Stimulated activated effector memory CD8-positive, alpha-beta T cell treated with anti-CD3 and anti-CD28 coated beads, Interleukin-12 subunit alpha, Interleukin-12 subunit beta, amount 100 ng/mL, for 72 hours (primary cell): ENCODE measurements around the gene UBC.

Experiments used
- ATAC-seq: fragments of 150-1000 bp; cut with Tn5 transposase; 2 replicates; pipeline ENCODE4 v1.10.0; 2021
- DNase-seq, 2 donors: peaks; one replicate each; pipeline ENCODE4 v3.0.0; 2021 to 2022; ENCODE audit warnings: low spot score in 2 of 2
- H3K27ac Mint-ChIP-seq: one replicate; pipeline ENCODE4 v1.8.0; 2022; ENCODE audit warnings: mild to moderate bottlenecking, mixed read lengths
- H3K36me3 Mint-ChIP-seq: one replicate; pipeline ENCODE4 v1.8.0; 2022; ENCODE audit warnings: mild to moderate bottlenecking, mixed read lengths
- H3K4me1 Mint-ChIP-seq: one replicate; pipeline ENCODE4 v1.8.0; 2022; ENCODE audit warnings: mixed read lengths
- H3K4me3 Mint-ChIP-seq: one replicate; pipeline ENCODE4 v1.8.0; 2022; ENCODE audit warnings: mild to moderate bottlenecking, mixed read lengths
- H3K9me3 Mint-ChIP-seq: one replicate; pipeline ENCODE4 v1.8.0; 2022; ENCODE audit warnings: mixed read lengths

The UBC gene

DNA sequence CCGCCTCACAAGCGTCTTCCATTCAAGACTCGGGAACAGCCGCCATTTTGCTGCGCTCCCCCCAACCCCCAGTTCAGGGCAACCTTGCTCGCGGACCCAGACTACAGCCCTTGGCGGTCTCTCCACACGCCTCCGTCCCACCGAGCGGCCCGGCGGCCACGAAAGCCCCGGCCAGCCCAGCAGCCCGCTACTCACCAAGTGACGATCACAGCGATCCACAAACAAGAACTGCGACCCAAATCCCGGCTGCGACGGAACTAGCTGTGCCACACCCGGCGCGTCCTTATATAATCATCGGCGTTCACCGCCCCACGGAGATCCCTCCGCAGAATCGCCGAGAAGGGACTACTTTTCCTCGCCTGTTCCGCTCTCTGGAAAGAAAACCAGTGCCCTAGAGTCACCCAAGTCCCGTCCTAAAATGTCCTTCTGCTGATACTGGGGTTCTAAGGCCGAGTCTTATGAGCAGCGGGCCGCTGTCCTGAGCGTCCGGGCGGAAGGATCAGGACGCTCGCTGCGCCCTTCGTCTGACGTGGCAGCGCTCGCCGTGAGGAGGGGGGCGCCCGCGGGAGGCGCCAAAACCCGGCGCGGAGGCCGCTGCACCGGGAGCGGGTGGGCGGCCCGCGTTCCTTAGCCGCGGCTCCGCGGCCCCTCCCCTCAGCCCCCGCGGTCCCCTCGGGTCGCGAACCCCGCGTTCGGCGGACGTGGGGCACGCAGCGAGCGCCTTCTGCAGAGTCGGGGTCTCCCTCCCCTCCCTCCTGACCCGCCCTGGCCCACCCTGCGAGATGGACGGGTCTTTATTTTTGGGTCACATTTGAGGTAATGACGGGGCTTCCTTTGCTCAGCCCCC is at the start of gene UBC:
TSS of gene UBC (minus strand) at position 259 of the 847 bp plus-strand sequence. CDS start 879 bp downstream, outside the sequence.
- peak within 1 kb of the TSS; percentile 100 for H3K4me3 Mint-ChIP-seq
- peaks cover 79% of the 10 kb centered on the region for H3K36me3 Mint-ChIP-seq
- H3K4me1 Mint-ChIP-seq, result peaks cover 84% of the 10 kb centered on the region
- H3K27ac Mint-ChIP-seq, result peak within 1 kb of the TSS; percentile 100
- H3K9me3 Mint-ChIP-seq, result no peaks in the 10 kb centered on the region
- peak; percentile 92 to 97 for DNase-seq
- ATAC-seq, result peak; percentile 59

DNA sequence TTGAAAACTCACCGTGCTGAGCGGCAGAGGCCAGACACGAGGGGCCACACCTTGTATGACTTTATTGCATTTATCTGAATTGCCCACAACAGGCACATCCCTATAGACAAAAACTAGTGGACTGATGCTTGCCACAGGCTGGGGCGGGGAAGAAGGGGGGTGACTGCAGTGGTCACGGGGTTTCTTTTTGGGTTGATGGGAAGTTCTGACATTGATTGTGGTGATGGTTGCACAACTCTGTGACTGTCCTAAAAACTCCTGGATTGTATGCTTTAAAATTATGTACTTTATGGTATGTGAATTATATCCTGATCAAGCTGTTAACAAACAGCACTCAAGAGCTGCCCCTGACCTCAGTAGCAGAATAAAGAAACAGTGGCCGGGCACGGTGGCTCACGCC is 48.8 kb upstream of the UBC start:
- H3K4me1 Mint-ChIP-seq, result no peaks in the 10 kb centered on the region
- no peak overlapping the region for H3K27ac Mint-ChIP-seq
- no peak overlapping the region for H3K4me3 Mint-ChIP-seq
- peaks cover 99% of the 10 kb centered on the region for H3K36me3 Mint-ChIP-seq
- DNase-seq (no peak), ATAC-seq (no peak)
- H3K9me3 Mint-ChIP-seq, result no peaks in the 10 kb centered on the region

GRCh38 chr12:124961055-124961454 is 46.6 kb upstream of the UBC start:
- no peaks in the 10 kb centered on the region for H3K9me3 Mint-ChIP-seq
- H3K4me3 Mint-ChIP-seq, result no peak overlapping the region
- ATAC-seq (no peak), DNase-seq (no peak)
- no peaks in the 10 kb centered on the region for H3K4me1 Mint-ChIP-seq
- peaks cover 99% of the 10 kb centered on the region for H3K36me3 Mint-ChIP-seq
- no peak overlapping the region for H3K27ac Mint-ChIP-seq

DNA sequence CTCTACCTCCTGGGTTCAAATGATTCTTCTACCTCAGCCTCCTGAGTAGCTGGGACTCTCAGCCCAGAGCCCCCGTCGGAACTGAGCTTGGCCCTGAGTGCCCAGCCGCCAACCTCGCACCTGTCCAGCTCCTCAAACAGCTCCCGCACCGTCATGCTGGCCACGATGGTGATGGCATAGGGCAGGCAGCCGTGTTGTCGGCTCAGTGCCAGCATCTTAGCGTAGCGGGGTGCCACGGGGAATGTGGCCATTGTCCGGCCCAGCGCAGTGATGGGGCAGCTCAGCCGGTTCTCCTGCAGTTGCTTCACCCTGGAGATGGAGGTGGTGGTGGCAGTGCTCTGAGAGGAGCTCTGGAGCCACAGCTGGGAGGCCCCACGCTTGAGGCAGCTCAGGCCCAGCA is 42.1 kb upstream of the UBC start:
- ATAC-seq (no peak), DNase-seq (no peak)
- H3K9me3 Mint-ChIP-seq, result no peaks in the 10 kb centered on the region
- H3K27ac Mint-ChIP-seq, result no peak overlapping the region
- no peaks in the 10 kb centered on the region for H3K4me1 Mint-ChIP-seq
- H3K36me3 Mint-ChIP-seq, result peaks cover 95% of the 10 kb centered on the region
- H3K4me3 Mint-ChIP-seq, result no peak overlapping the region

GRCh38 chr12:124954771-124955170 is 40.3 kb upstream of the UBC start:
- H3K36me3 Mint-ChIP-seq, result peaks cover 91% of the 10 kb centered on the region

DNA sequence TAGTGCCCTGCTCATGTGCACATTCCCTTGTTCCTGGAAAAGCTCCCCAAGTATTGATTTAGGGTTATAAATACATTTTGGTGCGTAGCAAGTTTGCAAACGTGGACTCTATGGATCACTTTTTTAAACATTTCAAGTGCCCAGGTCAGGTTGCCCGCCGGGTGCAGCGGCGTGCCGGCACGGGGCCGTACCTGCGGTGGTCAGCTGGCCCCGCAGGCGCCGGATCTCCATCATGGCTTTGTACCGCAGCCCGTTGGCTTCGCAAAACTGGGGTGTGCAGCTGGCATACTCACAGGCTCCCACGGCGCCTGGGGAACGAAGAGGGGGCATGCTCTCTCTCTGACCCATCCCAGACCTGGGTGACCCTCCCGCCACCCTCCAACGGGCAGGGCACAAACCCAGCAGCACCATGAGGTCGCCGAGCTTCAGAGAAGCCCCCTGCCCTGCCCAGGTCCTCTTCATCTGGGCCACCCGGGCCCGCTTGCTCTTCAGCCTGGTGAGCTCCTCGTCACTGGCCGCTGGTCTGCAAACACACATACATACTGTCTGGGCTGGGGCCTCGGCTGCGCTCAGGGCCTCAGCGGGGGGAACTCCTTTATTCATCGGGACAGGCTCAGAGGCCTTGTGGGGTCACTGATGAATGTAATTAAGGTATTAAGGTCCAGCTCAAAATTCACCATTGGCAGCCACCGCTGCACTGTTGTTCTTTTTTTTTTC is 39.4 kb upstream of the UBC start:
- Mint-ChIP-seq H3K4me3 (no peak overlapping the region), H3K9me3 (no peaks in the 10 kb centered on the region), H3K36me3 (peaks cover 91% of the 10 kb centered on the region), H3K27ac (no peak overlapping the region), H3K4me1 (no peaks in the 10 kb centered on the region)
- no peak for ATAC-seq
- DNase-seq, result no peak

More at GRCh38 chr12:124954771-124955170, 40.3 kb upstream of the UBC start:
- Mint-ChIP-seq H3K4me3 (no peak overlapping the region), H3K27ac (no peak overlapping the region), H3K4me1 (no peaks in the 10 kb centered on the region), H3K9me3 (no peaks in the 10 kb centered on the region)
- ATAC-seq (no peak), DNase-seq (no peak)

DNA sequence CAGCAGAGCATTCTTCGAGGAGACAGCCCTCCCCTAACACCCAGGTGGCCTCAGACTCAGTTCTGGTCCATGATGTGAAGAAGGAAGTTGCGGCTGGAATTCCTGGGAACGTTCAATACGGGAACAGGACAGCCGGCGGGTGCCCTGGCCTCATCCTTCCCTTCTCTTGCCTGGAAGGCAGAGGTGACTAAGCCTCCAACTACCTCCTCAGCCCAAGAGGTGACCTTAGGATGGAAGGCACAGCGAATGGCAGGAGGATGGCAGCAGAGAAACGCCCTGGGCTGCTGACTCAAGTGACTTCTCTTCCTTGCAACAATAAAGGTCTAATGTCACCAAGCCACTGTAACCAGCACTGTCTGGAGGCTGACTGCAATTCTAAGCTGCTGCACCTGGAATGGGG is 38.4 kb upstream of the UBC start:
- Mint-ChIP-seq H3K27ac (no peak overlapping the region), H3K4me3 (no peak overlapping the region), H3K36me3 (peaks cover 87% of the 10 kb centered on the region), H3K9me3 (no peaks in the 10 kb centered on the region), H3K4me1 (no peaks in the 10 kb centered on the region)
- no peak for ATAC-seq
- DNase-seq, result no peak

DNA sequence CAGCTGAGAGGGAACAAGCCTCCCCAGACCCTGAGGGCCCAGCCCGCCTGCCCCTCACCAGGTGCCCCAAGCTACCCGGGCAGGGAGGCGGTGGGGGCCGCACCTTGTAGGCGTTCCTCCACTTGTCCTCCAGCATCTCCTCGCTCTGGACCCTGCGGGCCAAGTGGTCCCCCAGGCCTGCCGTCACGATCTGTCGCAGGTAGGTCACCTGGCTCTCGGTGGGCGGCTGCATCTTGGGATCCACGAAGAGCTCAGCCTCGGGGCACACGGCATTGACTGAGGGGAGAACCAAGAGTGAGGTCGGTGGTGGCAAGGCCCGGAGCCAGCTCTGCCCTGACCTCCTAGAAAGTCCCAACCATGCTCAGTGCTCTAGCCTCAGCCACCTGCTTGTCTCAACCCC is 37.8 kb upstream of the UBC start:
- Mint-ChIP-seq H3K36me3 (peaks cover 82% of the 10 kb centered on the region), H3K9me3 (no peaks in the 10 kb centered on the region), H3K27ac (no peak overlapping the region), H3K4me3 (no peak overlapping the region), H3K4me1 (no peaks in the 10 kb centered on the region)
- peak; percentile 11 for ATAC-seq
- DNase-seq, result no peak

DNA sequence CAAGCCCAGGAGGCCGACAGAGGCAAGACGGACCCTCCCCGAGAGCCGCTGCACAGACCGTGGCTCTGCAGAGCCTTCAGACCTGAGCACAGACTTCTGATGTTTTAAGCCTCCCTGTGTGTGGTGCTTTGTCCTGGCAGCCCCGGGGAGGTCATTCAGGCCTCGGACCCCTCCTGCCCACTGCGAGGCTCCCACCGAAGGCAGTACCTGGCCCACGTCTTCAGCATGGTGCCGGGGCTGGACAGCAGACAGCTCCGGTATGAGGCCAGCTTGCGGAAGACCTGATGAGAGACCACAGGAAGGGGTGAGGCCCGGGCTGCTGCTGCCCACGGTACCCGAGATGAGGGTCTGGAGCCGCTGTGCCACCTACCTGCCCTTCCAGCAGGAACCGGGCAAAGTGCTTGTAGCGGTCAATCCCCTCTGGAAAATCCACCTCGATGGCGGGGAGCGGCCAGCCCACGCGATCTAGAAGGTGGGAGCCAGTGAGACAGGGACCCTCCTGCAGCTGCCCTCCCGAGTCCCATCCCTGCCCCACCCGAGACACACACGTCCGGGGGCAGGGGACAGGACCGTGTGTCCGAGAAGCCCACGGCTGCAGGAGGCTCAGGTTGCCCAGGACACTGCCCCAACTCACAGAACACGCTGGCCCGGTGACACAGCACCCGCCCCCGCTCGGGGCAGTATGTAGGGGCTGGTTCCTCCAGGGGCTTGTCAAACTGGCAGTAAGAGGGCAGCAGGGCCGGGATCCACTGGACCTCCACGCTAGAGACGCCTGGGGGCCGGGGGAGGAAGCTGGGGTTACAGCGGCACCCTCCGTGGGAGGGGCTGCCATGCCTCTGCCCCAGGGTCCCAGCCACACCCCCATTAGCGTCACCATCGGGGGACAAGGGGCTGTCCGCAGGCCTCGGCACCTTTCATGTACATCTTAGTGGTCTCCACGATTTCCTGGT is 35.6 kb upstream of the UBC start:
- DNase-seq (no peak), ATAC-seq (no peak)
- Mint-ChIP-seq H3K36me3 (peaks cover 74% of the 10 kb centered on the region), H3K4me3 (no peak overlapping the region), H3K9me3 (no peaks in the 10 kb centered on the region), H3K4me1 (no peaks in the 10 kb centered on the region), H3K27ac (no peak overlapping the region)

- H3K4me3 Mint-ChIP-seq, result no peak overlapping the region
- no peak for DNase-seq
- no peak overlapping the region for H3K27ac Mint-ChIP-seq
- ATAC-seq, result no peak
- no peaks in the 10 kb centered on the region for H3K9me3 Mint-ChIP-seq
- no peaks in the 10 kb centered on the region for H3K4me1 Mint-ChIP-seq
- peaks cover 73% of the 10 kb centered on the region for H3K36me3 Mint-ChIP-seq
Measured at GRCh38 chr12:124949066-124949465, 34.6 kb upstream of the UBC start.

DNA sequence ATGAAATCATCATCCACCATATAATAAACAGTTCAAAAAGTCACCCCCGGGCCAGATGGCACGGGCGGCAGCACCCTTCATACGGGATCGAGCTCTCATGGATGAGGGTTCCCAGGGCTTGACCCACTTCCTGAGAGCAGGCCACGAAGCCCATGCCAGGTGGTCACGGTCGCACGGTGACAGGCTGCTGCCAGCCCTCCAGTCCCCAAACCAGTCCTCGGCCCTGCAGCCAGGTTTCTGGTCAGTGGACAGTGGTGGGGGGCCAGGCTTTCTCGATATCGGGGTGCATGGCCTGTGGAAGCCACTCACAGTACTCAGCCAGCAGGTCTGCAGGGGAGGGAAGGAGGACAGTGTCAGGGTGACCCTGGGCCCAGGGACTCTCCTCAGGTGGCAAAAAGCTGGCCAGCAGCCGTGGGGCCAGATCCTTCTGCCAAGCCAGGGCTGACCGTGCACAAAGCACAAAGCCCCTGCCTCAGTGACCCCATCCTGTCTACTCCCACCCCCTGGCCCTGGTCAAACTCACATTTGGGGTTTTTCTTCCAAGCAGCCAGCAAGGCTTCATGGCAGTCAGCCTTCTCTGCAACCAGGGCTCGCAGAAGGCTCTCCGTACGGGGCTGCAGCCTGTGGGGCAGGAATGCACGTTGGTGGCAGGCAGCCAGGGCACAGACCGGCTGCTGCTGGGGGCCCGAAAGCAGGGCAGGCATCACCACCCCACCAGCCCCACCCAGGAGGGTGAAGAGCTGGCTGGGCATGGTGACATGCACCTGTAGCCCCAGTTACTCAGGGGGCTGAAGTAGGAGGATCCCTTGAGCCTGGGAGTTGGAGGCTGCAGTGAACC is 33.3 kb upstream of the UBC start:
- Mint-ChIP-seq H3K4me1 (no peaks in the 10 kb centered on the region), H3K4me3 (no peak overlapping the region), H3K36me3 (peaks cover 74% of the 10 kb centered on the region), H3K9me3 (no peaks in the 10 kb centered on the region), H3K27ac (no peak overlapping the region)
- DNase-seq (no peak), ATAC-seq (no peak)

DNA sequence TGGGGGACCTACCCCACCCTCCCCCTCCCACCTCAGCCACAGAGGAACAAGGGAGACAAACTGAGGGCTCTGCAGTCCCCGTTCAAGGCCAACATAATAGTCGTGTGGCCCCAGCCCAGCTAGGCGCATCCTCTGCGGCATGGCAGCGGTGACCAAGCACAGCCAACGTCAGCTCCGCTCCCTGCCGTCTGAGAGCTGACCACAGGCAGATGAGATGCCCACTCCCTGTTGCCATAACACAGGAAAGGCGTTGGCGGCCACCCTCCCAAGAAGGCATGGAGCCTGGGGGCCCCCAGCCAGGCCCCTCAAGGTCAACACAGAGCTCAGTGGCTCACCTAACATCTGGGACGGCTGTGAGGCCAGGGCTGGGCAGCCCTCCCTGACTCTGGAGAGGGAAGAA is 32.6 kb upstream of the UBC start:
- H3K9me3 Mint-ChIP-seq, result no peaks in the 10 kb centered on the region
- ATAC-seq, result no peak
- H3K27ac Mint-ChIP-seq, result no peak overlapping the region
- H3K36me3 Mint-ChIP-seq, result peaks cover 73% of the 10 kb centered on the region
- no peak for DNase-seq
- no peaks in the 10 kb centered on the region for H3K4me1 Mint-ChIP-seq
- no peak overlapping the region for H3K4me3 Mint-ChIP-seq

GRCh38 chr12:124946447-124946793 is 32.0 kb upstream of the UBC start:
- peaks cover 67% of the 10 kb centered on the region for H3K36me3 Mint-ChIP-seq
- DNase-seq (no peak), ATAC-seq (no peak)
- H3K4me1 Mint-ChIP-seq, result no peaks in the 10 kb centered on the region
- H3K4me3 Mint-ChIP-seq, result no peak overlapping the region
- H3K27ac Mint-ChIP-seq, result peak overlapping the region; percentile 77
- no peaks in the 10 kb centered on the region for H3K9me3 Mint-ChIP-seq

DNA sequence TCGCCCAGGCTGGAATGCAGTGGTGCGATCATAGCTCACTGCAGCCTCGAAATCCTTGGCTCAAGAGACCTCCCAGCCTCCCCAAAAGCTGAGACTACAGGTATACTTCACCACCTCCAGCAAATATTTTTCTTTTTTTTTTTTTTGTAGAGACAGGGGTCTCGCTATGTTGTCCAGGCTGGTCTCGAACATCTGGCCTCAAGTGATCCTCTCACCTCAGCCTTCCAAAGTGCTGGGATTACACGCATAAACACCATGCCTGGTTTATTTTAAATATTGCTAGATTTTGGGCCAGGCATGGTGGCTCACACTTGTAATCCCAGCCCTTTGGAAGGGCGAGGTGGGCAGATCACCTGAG is 26.7 kb upstream of the UBC start:
- H3K27ac Mint-ChIP-seq, result no peak overlapping the region
- H3K4me1 Mint-ChIP-seq, result peaks cover 7% of the 10 kb centered on the region
- ATAC-seq, result no peak
- peaks cover 35% of the 10 kb centered on the region for H3K36me3 Mint-ChIP-seq
- no peak for DNase-seq
- H3K9me3 Mint-ChIP-seq, result no peaks in the 10 kb centered on the region
- no peak overlapping the region for H3K4me3 Mint-ChIP-seq
